HG03575 (cell line): ENCODE measurements around the gene USP20.
"Not testable (repeated sequence)": the region's sequence is repeated elsewhere in the genome, so short reads cannot be mapped to it uniquely, and the experiment has no call there.

ENCODE experiments used
- ATAC-seq: cut with Tn5 transposase; IDR thresholded peaks from one replicate; pipeline ENCODE4 v1.9.1; 2021; ENCODE audit not compliant: unreplicated experiment, insufficient number of reproducible peaks, low FRiP score; ENCODE audit errors: extremely low read depth

The USP20 gene

DNA sequence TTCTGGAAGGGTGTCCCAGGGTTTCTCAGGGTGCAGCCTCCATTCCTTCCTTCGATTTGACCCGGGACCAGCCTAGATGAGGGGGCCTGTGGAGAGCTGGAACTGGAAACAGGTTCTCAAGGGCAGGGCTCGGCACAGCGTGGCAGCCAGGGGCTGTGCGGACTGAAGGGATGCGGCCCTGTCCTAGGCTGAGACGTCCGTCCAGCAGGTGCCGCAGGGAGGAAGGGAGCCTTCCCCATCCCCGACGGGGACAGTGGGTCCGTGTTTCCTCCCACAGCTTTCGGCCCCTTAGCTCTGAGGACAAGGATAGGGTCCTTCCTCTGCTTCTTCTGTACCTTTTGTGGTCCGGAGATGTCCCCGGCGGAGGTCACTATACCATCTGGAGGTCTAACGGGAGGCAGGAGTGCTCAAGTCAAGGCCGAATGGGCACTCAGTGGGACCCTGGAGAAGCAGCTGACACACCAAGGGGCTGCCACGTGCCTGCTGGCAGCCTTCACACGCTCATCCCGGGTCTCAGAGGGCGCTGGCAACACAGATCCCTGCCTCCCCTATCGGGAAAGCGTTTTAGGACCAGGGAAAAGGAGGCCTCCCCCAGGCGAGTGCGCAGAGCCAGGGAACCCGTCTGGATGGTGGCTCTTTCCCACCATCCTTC is 49.9 kb downstream of the USP20 start:
- no peak for ATAC-seq

DNA sequence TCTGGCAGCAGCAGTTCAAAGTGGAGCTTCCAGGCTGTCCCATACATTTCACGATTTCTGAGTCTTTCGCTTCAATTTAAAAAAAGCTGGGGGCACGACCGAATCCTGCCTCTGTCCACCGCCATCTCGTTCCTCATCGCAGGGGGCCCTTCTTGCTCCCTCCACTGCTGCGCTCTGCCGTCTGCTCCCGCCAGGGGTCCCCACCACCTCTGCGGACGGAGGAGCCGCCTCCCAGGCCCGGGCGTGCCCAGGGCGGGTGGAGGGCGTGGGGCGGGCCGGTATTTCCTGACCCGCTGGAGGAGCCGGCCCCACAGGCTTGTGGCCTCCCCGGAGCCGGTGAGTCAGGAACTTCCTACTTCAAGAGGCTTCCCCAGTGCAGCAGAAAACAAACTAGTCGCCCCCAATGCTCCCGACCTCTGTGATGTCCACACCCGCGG is 50.4 kb downstream of the USP20 start:
- ATAC-seq = no peak

DNA sequence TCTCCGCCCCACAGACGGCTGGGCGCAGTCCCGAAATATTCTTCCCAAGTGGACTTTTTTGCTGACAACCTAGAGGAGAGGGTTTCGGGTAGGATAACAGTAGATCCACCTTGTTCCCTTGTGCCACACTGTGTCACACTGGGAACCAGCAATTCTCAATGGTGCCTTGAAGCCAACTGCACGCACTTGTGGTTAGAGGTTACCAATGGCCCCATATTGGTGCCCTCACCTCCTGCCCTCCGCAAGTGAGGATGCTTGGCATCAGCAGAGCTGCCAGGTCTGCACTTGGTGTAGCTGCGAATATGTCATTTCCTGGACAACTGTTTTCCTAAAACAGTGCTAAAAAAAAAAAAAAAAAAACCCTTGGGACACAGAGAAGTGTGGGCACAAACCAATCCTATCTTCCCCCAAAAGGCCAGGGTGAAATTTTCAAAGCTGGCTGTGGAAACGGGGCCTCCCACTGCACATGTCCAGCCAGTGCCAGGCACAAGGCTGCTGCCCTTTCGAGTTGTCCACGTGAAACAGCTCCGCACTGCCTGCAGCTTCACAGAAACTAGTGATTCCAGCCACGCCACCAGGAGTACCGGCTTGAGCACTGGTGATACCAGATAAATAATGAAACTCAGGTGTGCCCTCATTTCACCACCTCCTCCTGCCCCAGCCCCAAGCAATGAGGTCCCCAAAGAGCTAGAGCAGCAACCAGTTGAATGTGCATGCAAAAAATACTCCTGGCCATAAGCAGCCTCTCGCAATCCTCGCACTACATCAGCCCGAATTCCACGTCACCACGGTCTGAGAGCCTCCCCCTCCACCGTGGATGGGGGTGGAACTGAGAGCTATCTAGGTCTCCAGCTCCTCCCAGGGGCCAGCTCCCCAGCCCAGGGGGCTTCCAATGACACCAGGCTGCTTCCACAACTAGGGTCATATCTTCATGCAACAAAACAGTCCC is 51.2 kb downstream of the USP20 start:
- ATAC-seq = no peak

GRCh38 chr9:129887334-129888292 is 52.4 kb downstream of the USP20 start:
- no peak for ATAC-seq

- no peak for ATAC-seq
Measured at GRCh38 chr9:129888293-129889121, 53.2 kb downstream of the USP20 start.

DNA sequence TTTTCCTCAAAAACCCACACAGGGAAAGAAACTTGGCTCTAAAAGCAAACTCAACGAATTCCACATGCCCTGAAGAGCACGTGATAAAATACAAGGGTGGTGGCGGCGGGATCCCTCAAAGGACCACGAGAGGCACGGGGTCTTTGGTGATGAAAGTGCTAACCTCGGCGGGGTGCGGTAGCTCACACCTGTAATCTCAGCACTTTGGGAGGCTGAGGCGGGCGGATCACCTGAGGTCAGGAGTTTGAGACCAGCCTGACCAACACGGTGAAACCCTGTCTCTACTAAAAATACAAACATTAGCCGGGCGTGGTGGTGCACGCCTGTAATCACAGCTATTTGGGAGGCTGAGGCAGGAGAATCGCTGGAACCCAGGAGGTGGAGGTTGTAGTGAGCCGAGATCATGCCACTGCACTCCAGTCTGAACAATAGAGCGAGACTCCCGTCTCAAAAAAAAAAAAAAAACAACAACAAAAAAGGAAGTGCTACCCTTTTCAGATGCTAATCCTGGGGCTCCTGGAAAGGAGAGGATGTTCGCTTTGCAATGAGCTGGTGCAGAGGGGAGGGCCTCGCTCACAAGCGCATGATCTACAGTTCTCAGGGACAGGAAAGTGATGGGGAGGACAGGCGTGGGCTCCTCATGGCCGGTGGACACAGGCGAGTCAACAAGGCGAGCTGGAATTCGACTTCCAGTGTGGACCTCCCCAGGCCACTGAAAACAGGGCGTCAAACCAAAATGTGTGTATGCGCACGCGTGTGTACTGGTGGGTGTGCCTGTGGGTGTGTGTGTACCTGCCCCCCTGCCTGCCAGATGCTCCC is 54.1 kb downstream of the USP20 start:
- ATAC-seq = no peak

DNA sequence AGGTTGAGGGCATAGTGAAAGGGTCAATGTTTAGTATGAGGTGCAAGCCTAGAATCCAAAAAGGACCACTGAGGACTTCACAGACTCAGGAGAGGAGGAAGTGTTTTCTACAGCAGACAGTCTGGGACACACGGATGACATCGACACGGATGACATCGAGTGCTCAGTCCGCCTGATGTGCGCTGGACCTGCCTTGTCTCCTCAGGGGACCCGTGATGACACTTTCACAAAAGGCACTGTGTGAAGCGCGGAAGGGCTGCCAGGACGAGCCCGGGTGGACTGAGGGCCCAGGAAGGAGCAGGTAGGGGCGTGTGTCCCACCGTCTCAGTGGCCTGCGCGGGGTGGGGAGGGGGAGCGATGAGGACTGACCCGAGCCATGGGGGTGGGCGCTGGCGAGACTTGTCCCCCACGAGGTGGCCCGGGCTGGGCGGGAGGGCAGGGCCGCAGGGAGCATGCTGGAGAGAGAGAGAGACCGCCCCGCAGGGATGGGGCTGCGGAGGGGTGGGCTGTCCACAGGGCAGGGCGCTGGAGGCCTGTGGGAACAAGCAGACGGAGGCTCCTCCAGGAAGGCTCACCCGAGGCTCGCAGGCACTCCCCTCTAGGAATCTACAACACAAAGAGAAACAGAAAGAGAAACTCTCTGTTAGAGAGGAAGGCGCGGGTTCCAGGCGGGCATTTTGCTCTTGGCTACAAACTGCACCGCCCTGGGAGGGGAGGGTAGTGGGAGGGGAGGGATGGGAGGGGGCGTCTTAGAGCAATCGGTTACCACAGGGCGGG is 54.9 kb downstream of the USP20 start:
- ATAC-seq = no peak

DNA sequence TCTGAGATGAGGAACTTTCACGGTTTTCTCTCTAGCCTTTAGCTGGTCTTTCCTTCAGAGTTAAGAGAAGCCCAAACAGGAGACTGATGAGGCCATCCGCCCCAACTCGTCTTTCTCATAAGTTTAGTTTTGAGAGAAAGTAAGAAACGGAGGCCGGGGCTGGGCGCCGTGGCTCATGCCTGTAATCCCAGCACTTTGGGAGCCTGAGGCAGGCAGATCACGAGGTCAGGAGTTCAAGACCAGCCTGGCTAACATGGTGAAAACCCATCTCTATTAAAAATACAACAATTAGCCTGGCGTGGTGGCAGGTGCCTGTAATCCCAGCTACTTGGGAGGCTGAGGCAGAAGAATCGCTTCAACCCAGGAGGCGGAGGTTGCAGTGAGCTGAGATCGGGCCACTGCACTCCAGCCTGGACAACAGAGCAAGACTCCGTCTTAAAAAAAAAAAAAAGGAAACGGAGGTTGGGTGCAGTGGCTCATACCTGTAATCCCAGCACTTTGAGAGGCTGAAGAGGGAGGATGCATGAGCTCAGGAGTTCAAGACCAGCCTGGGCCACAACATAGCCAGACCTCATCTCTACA is 55.6 kb downstream of the USP20 start:
- not testable (repeated sequence) for ATAC-seq

- no peak for ATAC-seq
Measured at GRCh38 chr9:129891569-129891968, 56.3 kb downstream of the USP20 start.

DNA sequence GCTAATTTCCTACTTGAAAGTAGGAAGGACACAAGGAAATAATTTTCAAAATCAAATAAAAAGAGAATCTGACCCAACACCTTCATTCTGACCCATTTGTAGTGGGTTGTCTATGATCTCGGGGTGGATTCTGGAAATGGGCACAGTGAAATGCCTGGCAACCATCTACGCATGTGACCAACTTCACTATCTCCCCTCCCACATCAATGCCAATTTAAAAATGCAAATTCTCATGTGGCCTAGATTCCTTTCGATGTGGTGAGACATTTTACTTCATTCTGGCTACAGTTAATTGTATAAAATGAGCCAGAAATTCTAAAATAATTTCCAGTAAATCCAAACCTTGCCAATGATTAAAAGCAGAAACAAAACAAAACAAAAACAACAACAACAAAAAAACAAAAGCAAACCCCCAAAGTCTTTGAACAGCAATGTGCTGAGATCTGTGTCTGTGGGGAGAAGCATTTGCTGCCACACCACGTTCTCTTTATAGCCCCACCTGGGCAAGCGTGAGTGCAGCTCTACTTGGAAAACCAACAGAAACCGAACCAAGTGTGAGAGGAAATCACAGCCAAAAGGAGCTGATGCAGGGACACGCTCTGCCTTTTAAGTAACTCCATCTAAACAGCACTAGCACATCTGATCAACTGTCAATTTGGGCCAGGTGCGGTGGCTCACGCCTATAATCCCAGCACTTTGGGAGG is 59.0 kb downstream of the USP20 start:
- no peak for ATAC-seq

DNA sequence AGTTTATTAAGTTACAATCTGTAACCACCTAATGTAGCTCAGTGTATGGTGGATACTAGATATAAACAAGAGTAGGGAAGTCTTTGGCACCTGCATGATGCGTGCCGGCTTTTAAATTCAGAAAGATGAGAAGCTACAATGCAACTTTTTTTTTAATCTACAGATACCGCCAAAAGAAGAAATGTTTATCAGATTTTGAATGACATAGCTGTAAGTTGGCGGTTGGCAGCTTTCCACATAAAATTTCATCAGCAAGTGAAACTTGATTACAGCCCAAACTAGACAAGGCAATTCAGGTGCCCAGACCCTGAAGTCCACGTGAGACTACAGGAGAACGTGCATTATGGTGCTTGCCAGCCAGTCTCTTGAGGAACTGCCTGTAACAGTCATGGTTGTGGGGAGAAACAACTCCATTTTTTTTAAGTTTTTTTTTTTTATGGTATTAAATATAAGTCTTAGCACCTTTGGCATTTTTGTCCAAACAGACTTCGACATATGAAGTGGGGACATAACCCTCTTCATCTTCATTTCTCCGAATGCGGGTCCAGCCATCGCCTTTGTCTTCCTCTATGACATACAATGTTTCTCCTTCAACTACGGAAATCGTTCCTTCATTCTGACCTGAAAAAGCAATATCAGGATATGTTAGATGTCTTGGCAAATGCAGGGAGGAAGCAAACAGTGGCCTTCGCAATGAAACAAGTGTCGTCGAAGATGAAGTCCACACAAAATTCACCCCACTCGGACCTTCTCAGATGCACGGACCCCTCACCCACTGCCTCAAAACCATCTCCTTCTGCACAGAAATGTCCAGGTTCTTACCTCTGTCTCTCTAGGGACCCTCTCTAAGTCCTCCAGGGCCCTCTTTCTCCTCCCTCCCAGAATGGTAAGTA is 60.4 kb downstream of the USP20 start:
- ATAC-seq = no peak

- ATAC-seq = no peak
Measured at GRCh38 chr9:129897263-129897662, 62.0 kb downstream of the USP20 start.

DNA sequence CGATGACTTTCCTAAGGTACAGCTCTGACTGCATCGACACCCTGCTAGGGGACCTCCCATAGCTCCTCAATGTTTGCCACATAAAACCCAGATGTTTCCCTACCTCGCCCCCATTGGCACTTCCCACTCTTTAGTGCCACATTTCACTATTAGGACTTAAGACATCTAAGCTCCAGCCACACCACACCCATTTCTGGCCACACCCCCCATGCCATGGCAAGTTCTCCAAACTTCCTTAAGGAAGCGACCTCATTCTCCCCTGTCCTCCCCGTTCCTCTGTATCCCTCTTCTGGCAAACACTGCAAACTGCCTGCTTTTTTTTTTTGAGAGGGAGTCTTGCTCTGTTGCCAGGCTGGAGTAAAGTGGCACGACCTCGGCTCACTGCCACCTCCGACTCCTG is 62.9 kb downstream of the USP20 start:
- no peak for ATAC-seq

GRCh38 chr9:129899620-129900019 is 64.4 kb downstream of the USP20 start:
- no peak for ATAC-seq
